ENCODE data around the gene BCORL1.

The BCORL1 gene

GRCh38 chrX:129968968-129969367, 13.5 kb upstream of the BCORL1 start:
- no peak for DNase-seq

- DNase-seq, result no peak
Measured at GRCh38 chrX:129976441-129976840, 6.0 kb upstream of the BCORL1 start.

GRCh38 chrX:129979207-129979920, 3.1 kb upstream of the BCORL1 start:
- DNase-seq, result peak; percentile 6

GRCh38 chrX:129980001-129980401, 2.4 kb upstream of the BCORL1 start:
- no peak for DNase-seq

- DNase-seq, result peak; percentile 46
Measured at GRCh38 chrX:129980540-129981199, 1.8 kb upstream of the BCORL1 start.

- no peak for DNase-seq
Measured at GRCh38 chrX:129981200-129981553, 1.3 kb upstream of the BCORL1 start.

GRCh38 chrX:129981752-129982299, 609 bp upstream of the BCORL1 start:
- DNase-seq, result no peak

GRCh38 chrX:129983575-129984110, 1.2 kb downstream of the BCORL1 start:
- peak; percentile 23 for DNase-seq

- peak; percentile 21 for DNase-seq
Measured at GRCh38 chrX:129984111-129984958, 1.9 kb downstream of the BCORL1 start.

- DNase-seq, result no peak
Measured at GRCh38 chrX:129987871-129988270, 5.4 kb downstream of the BCORL1 start.

GRCh38 chrX:129992181-129992580, 9.7 kb downstream of the BCORL1 start:
- no peak for DNase-seq

- peak; percentile 12 for DNase-seq
Measured at GRCh38 chrX:129996120-129996519, 13.7 kb downstream of the BCORL1 start.

- no peak for DNase-seq
Measured at GRCh38 chrX:129997086-129997485, 14.7 kb downstream of the BCORL1 start.

- no peak for DNase-seq
Measured at GRCh38 chrX:129998021-129998420, 15.6 kb downstream of the BCORL1 start.

GRCh38 chrX:130001893-130002292, 19.5 kb downstream of the BCORL1 start:
- no peak for DNase-seq

GRCh38 chrX:130002541-130002940, 20.1 kb downstream of the BCORL1 start:
- no peak for DNase-seq

GRCh38 chrX:130005089-130005807, 22.8 kb downstream of the BCORL1 start:
- no peak for DNase-seq

- no peak for DNase-seq
Measured at GRCh38 chrX:130009658-130010223, 27.3 kb downstream of the BCORL1 start.

GRCh38 chrX:130012683-130013082, 30.2 kb downstream of the BCORL1 start:
- no peak for DNase-seq

GRCh38 chrX:130013661-130014060, 31.2 kb downstream of the BCORL1 start:
- no peak for DNase-seq

GRCh38 chrX:130014356-130014755, 31.9 kb downstream of the BCORL1 start:
- DNase-seq, result no peak

- DNase-seq, result no peak
Measured at GRCh38 chrX:130014770-130015169, 32.3 kb downstream of the BCORL1 start.

Measured in OCI-M1 (cell line).